ENCODE results near the gene XPOT.

- TF ChIP-seq CTCF (conservative IDR thresholded peaks at IDR 0.05 in 1 of 2, IDR thresholded peaks at IDR 0.05 in 1 of 2; ENCODE audit: low read depth in 1 of 2, low read length in 2 of 2) (no peak), EZH2 (IDR thresholded peaks at IDR 0.05; ENCODE audit: low read length, missing control alignments) (no peak)
Measured at GRCh38 chr12:64500394-64500793, 96.2 kb downstream of the XPOT start.

Measured in fibroblast of lung (primary cell).